Epithelial cell of proximal tubule (primary cell): ENCODE measurements around the gene SELENON. TPM values are rescaled to one million over a fixed set of nuclear protein-coding genes. Genes with fewer than 3 reads are reported as not detected.

Source experiments
- DNase-seq: peaks from one replicate; pipeline ENCODE4 v3.0.0-alpha.2; 2011; ENCODE audit warnings: low read depth
- H3K4me3 ChIP-seq: 2 replicates; pipeline ENCODE4 v1.5.1; 2011; ENCODE audit warnings: low read depth, mild to moderate bottlenecking, low read length
- CTCF ChIP-seq: conservative IDR thresholded peaks from 2 replicates; pipeline ENCODE4 v1.5.1; 2012; ENCODE audit warnings: low read depth, mild to moderate bottlenecking, low read length
- total RNA-seq: library from RNA; depleted of rRNA; stranded (reverse); fragments of >200 nt; gene quantifications from 2 replicates; pipeline ENCODE4 v1.2.3, GENCODE V29; 2015

The SELENON gene
- total RNA-seq, 1 donor from 2014 or later = 35.1 TPM

GRCh38 chr1:25809929-25810328, 9.9 kb downstream of the SELENON start:
- DNase-seq = no peak
- H3K4me3 ChIP-seq = no peak overlapping the region
- TF ChIP-seq CTCF = no peak

DNA sequence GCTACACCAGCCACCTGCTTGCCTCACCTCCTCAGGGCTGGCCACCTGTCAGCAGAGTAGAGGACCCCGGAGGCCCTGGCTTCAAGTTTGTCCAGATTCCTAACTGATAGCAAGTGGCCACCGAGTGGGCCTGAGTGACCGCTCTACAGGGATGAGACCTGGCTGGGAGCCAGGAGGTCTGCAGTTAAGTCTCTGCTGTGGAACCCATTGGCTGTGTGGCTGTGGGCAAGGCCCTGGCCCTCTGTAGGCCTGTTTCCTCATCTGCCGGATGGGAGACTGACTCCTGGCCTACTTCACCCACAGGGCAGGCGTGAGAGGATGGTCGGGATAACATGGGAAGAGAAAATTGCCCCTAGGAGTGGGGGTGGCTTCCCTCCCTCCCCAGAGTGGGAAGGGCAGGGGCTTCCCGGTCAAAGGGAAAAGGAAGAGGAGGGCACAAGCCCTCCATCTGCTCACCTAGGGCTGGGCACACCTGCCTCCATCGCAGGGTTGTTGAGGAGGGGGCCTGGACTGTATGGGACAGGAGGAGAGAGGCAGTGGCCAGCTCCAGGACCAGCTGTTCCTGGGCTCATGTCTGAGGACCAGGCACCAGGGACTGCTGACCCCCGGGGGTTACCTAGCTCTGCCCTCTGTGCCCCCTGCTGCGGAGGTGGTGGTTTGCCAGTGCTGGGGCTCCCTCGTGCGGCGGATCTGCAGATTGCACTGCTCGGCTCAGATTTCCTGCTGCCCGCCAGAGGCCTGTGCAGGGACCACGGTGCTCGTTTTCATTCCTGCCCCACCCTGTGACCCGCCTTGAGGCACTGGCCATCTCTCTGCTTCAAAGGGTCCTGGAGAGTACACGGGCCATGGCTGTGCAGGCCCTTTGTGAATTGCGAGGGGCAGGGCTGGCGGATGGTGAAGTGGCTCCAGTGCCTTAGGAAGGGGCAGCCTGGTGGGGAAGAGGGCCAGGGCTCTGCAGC, 10.6 kb downstream of the SELENON start:
- no peak overlapping the region for H3K4me3 ChIP-seq
- no peak for DNase-seq
- TF ChIP-seq CTCF = peak; percentile 87

DNA sequence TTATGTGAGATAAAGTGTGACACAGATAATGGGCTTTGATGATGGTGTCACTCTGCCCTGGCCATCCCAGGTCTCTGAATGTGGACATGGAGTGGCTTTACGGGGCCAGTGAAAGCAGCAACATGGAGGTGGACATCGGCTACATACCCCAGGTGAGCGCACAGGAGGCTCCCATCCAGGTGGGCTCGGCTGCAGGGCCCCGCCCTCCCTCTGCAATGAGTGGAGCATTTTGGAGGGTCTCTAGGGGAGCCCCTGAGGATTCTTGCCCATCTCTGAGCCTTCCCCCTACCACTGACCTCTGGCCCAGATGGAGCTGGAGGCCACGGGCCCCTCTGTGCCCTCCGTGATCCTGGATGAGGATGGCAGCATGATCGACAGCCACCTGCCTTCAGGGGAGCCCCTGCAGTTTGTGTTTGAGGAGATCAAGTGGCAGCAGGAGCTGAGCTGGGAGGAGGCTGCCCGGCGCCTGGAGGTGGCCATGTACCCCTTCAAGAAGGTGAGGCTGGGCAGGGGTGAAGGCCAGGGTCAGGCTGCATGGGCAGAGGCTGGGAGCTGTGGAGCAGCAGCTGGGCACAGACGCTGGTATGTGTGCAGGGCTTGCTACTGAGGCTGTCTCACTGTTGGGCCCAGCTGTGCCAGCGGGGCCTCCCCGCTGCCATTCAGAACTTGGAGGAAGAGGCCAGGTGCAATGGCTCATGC, 11.5 kb downstream of the SELENON start:
- DNase-seq = no peak
- no peak for TF ChIP-seq CTCF
- H3K4me3 ChIP-seq = no peak overlapping the region

DNA sequence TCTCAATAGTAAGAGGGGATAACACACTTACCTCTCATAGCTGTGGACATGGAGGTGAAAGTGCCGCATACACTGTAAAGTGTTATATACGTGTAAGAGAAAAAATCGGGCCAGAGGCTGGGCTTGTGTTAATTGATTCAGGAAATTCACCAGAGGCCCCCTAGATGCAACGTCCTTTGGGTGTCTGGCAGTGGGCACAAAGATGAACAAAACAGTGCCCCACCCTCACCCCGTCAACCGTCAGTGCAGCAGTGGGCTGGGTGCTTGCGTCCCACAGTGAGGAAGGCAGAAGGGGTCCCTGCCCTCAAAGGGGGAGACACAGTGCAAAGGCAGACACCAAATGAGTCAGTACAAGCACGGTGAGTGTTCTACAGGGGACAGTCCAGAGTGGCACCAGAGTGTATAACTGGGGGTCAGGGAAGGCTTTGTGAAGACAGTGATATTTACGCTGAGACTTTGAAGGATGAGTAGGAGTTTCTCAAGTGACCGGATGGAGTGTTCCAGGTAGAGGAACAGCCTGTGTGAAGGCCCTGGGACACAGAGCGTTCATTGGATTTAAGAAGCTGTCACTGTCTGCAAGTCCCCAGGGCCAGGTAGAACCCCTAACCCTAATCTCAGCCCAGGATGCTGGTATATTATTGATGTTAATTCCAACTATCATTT, 13.2 kb downstream of the SELENON start:
- no peak for TF ChIP-seq CTCF
- H3K4me3 ChIP-seq = no peak overlapping the region
- DNase-seq = no peak

DNA sequence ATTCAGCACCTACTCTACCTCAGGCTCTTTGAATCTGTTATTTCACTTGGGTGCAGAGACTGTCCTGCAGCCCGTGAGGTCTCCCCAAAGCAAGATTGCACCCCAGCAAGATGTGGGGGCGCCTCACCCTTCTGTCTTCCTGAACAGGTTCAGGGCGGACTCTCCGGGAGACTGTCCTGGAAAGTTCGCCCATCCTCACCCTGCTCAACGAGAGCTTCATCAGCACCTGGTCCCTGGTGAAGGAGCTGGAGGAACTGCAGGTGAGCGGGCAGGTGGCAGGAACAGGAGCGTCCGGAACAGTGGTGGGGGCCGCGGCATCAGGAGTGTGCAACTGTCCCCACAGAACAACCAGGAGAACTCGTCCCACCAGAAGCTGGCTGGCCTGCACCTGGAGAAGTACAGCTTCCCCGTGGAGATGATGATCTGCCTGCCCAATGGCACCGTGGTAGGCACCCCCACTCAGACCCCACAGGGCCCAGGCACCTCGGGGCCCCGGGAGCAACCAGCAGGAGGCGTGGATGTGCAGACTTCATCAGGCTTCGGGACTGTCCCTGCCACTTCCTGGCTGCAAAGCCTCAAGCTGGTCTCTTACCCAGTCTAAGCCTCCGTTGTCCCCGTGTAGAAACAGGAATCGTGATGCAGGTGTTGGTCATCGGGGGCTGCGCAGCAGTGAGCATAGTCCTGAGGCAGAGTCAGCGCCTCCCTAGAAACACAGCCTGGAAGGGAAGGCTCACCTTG, 13.9 kb downstream of the SELENON start:
- H3K4me3 ChIP-seq = no peak overlapping the region
- TF ChIP-seq CTCF = no peak
- DNase-seq = no peak

DNA sequence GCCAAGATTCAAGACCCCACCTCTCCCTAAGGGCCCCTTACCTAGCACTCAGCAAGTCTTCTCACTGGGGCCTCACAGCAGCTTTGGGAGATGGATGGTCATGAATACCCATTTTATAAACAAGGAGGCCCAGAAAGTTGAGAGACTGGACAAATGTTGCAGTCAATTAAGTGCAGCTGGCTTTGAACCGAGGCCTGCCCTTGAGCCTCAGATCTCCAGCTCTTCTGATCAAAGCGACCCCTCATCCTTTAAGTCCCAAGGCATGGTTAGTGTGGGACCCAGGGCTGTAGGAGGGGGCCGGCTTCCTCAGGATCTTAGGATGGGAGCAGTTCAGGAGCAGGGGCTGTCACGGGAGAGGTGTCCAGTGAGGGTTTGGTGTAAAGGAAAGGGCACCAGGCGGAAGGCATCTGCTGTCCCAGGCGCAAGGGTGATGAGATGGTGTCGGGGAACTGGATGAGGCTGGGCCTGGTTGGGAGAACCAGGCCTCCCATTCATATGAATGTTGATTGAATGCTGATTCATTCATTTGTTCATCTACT, 14.6 kb downstream of the SELENON start:
- DNase-seq = no peak
- no peak for TF ChIP-seq CTCF
- H3K4me3 ChIP-seq = no peak overlapping the region
